ENCODE results near the gene HBG1. TPM values are rescaled to one million over a fixed set of nuclear protein-coding genes. Genes with fewer than 3 reads are reported as not detected.

Gene HBG1
- total and polyA plus RNA-seq, 2 donors from 2014 or later, result not detected

- Histone ChIP-seq H3K27me3 (ENCODE audit: control insufficient read depth, insufficient read depth, low read length) (no peaks in the 10 kb centered on the region), H3K9me3 (ENCODE audit: control insufficient read depth in 2 of 3, insufficient read depth in 1 of 3, low read length in 3 of 3) (no peaks in the 10 kb centered on the region), H3K9ac (ENCODE audit: low read length in 3 of 3) (no peak overlapping the region), H3K4me3 (ENCODE audit: low read length in 3 of 3) (no peak overlapping the region), H3K27ac (ENCODE audit: low read depth in 2 of 2, low read length in 2 of 2) (no peak overlapping the region), H3K4me1 (ENCODE audit: control insufficient read depth in 2 of 3, insufficient read depth in 2 of 3, low read depth in 1 of 3, low read length in 3 of 3) (no peaks in the 10 kb centered on the region), H3K36me3 (ENCODE audit: control insufficient read depth in 2 of 3, insufficient read depth in 3 of 3, low read length in 3 of 3) (no peaks in the 10 kb centered on the region)
- FAIRE-seq (no peak), DNase-seq (no peak)
- no peak for TF ChIP-seq CTCF (IDR thresholded peaks at IDR 0.05; ENCODE audit: borderline replicate concordance, extremely low read depth, insufficient read depth)
- intact Hi-C loops (cut with DNase I), result no loop called here
Measured at GRCh38 chr11:5288906-5289550, 39.4 kb upstream of the HBG1 start.

- no peak for TF ChIP-seq CTCF (IDR thresholded peaks at IDR 0.05; ENCODE audit: borderline replicate concordance, extremely low read depth, insufficient read depth)
- Histone ChIP-seq H3K9ac (ENCODE audit: low read length in 3 of 3) (no peak overlapping the region), H3K9me3 (ENCODE audit: control insufficient read depth in 2 of 3, insufficient read depth in 1 of 3, low read length in 3 of 3) (no peaks in the 10 kb centered on the region), H3K27ac (ENCODE audit: low read depth in 2 of 2, low read length in 2 of 2) (no peak overlapping the region), H3K4me1 (ENCODE audit: control insufficient read depth in 2 of 3, insufficient read depth in 2 of 3, low read depth in 1 of 3, low read length in 3 of 3) (no peaks in the 10 kb centered on the region), H3K4me3 (ENCODE audit: low read length in 3 of 3) (no peak overlapping the region), H3K27me3 (ENCODE audit: control insufficient read depth, insufficient read depth, low read length) (no peaks in the 10 kb centered on the region), H3K36me3 (ENCODE audit: control insufficient read depth in 2 of 3, insufficient read depth in 3 of 3, low read length in 3 of 3) (no peaks in the 10 kb centered on the region)
- intact Hi-C loops (cut with DNase I), result no loop called here
- DNase-seq (no peak), FAIRE-seq (no peak)
Measured at GRCh38 chr11:5288108-5288905, 38.6 kb upstream of the HBG1 start.

- no peak overlapping the region for H3K9ac ChIP-seq (ENCODE audit: low read length in 3 of 3)
- no peak for FAIRE-seq
- intact Hi-C loops (cut with DNase I), result no loop called here
Measured at GRCh38 chr11:5286901-5287300, 37.2 kb upstream of the HBG1 start.

More at GRCh38 chr11:5286901-5287300, 37.2 kb upstream of the HBG1 start:
- TF ChIP-seq CTCF (IDR thresholded peaks at IDR 0.05; ENCODE audit: borderline replicate concordance, extremely low read depth, insufficient read depth), result no peak
- no peak overlapping the region for H3K4me3 ChIP-seq (ENCODE audit: low read length in 3 of 3)
- H3K9me3 ChIP-seq (ENCODE audit: control insufficient read depth in 2 of 3, insufficient read depth in 1 of 3, low read length in 3 of 3), result no peaks in the 10 kb centered on the region
- DNase-seq, result no peak
- H3K27ac ChIP-seq (ENCODE audit: low read depth in 2 of 2, low read length in 2 of 2), result no peak overlapping the region
- H3K36me3 ChIP-seq (ENCODE audit: control insufficient read depth in 2 of 3, insufficient read depth in 3 of 3, low read length in 3 of 3), result no peaks in the 10 kb centered on the region
- H3K4me1 ChIP-seq (ENCODE audit: control insufficient read depth in 2 of 3, insufficient read depth in 2 of 3, low read depth in 1 of 3, low read length in 3 of 3), result no peaks in the 10 kb centered on the region
- H3K27me3 ChIP-seq (ENCODE audit: control insufficient read depth, insufficient read depth, low read length), result no peaks in the 10 kb centered on the region
